H1 (cell line): ENCODE results near the gene C1QL2. TPM values are rescaled to one million over a fixed set of nuclear protein-coding genes. Genes with fewer than 3 reads are reported as not detected.

Source experiments
- CTCF ChIA-PET: fragments of 300-600 bp; sonication (Branson Sonifier 250); formaldehyde crosslinking; loops from one replicate; lab custom pipeline; 2021; ENCODE audit not compliant: partially characterized antibody; lab: Charles Lee
- POLR2A ChIA-PET: fragments of 300-600 bp; sonication (Branson Sonifier 250); formaldehyde crosslinking; loops from one replicate; lab custom pipeline; 2021; ENCODE audit warnings: inconsistent platforms; ENCODE audit not compliant: partially characterized antibody; lab: Charles Lee
- DNase-seq, 2 experiments: peaks; one replicate each; pipeline versions ENCODE4 v3.0.0 to v3.0.0-alpha.2; 2010 to 2022; ENCODE audit warnings: low spot score in 2 of 2, low read depth in 1 of 2, mixed read lengths in 1 of 2
- FAIRE-seq: peaks from 2 replicates; lab custom pipeline; 2011; peaks lifted over from hg19 to GRCh38; lab: Jason Lieb, UNC
- H2AFZ ChIP-seq: 2 replicates; pipeline ENCODE4 v1.8.1; 2012; ENCODE audit warnings: low read length, inconsistent platforms
- H2AK5ac ChIP-seq: 2 replicates; pipeline ENCODE4 v1.6.1; 2013; ENCODE audit warnings: low read depth, low read length
- H2BK120ac ChIP-seq: replicated peaks from 2 replicates; pipeline ENCODE3; 2013; ENCODE audit warnings: low read depth, low read length, inconsistent platforms
- H2BK12ac ChIP-seq: 2 replicates; pipeline ENCODE4 v1.6.1; 2013; ENCODE audit warnings: low read depth, low read length
- H2BK15ac ChIP-seq: 2 replicates; pipeline ENCODE4 v1.6.1; 2013; ENCODE audit warnings: low read length
- H2BK20ac ChIP-seq: 2 replicates; pipeline ENCODE4 v1.6.1; 2013; ENCODE audit warnings: low read length
- H2BK5ac ChIP-seq: 2 replicates; pipeline ENCODE4 v1.6.1; 2013; ENCODE audit warnings: low read depth, low read length
- H3K14ac ChIP-seq: 2 replicates; pipeline ENCODE4 v1.6.1; 2013; ENCODE audit warnings: inconsistent platforms; ENCODE audit not compliant: insufficient read length
- H3K18ac ChIP-seq: 2 replicates; pipeline ENCODE4 v1.6.1; 2013; ENCODE audit warnings: low read length; ENCODE audit errors: extremely low read depth
- H3K23ac ChIP-seq: 2 replicates; pipeline ENCODE4 v1.6.1; 2013; ENCODE audit warnings: inconsistent platforms; ENCODE audit not compliant: insufficient read length
- H3K23me2 ChIP-seq: 2 replicates; pipeline ENCODE4 v1.6.1; 2013; ENCODE audit warnings: low read depth, low read length
- H3K27ac ChIP-seq: 2 replicates; pipeline ENCODE4 v1.6.1; 2011; ENCODE audit warnings: low read depth, low read length, inconsistent platforms
- H3K27me3 ChIP-seq, 4 experiments: replicated peaks in 1 of 4; 1 replicate in 1 of 4; 2 replicates in 3 of 4; pipeline versions ENCODE4 v1.6.1 to v1.8.1; 2011 to 2013; ENCODE audit warnings: low read length in 3 of 4, mild to moderate bottlenecking in 3 of 4, inconsistent platforms in 2 of 4, mixed read lengths in 2 of 4, moderate library complexity in 1 of 4; ENCODE audit not compliant: control insufficient read depth in 3 of 4, insufficient read depth in 3 of 4; ENCODE audit errors: extremely low read depth in 1 of 4
- H3K36me3 ChIP-seq, 4 experiments: 2 replicates each; pipeline versions ENCODE4 v1.6.1 to v1.8.1; 2011 to 2013; ENCODE audit warnings: mild to moderate bottlenecking in 4 of 4, low read length in 3 of 4, moderate library complexity in 2 of 4, control low read depth in 1 of 4, inconsistent platforms in 1 of 4; ENCODE audit not compliant: insufficient read depth in 4 of 4, control insufficient read depth in 2 of 4
- H3K4ac ChIP-seq: replicated peaks from 2 replicates; pipeline ENCODE3; 2013; ENCODE audit warnings: low read length, low read depth, mixed read lengths, inconsistent platforms; ENCODE audit not compliant: insufficient read length
- H3K4me1 ChIP-seq, 4 experiments: replicated peaks in 1 of 4; 1 replicate in 1 of 4; 2 replicates in 3 of 4; pipeline versions ENCODE4 v1.6.1 to v1.8.1; 2011 to 2013; ENCODE audit warnings: low read length in 3 of 4, inconsistent platforms in 2 of 4, mixed read lengths in 1 of 4; ENCODE audit not compliant: insufficient read depth in 4 of 4, control insufficient read depth in 3 of 4
- H3K4me2 ChIP-seq, 2 experiments: 2 replicates each; pipeline versions ENCODE4 v1.6.1 to v1.8.1; 2011 to 2013; ENCODE audit warnings: low read depth in 2 of 2, low read length in 2 of 2, control low read depth in 1 of 2, inconsistent platforms in 1 of 2, mild to moderate bottlenecking in 1 of 2; ENCODE audit not compliant: insufficient read depth in 1 of 2
- H3K4me3 ChIP-seq, 4 experiments: fragments of 200-600, 300-600 bp in 1 of 4; sonication (generic), shearing (Covaris generic), sonication (Bioruptor Twin) in 1 of 4; 2 replicates each; pipeline versions ENCODE4 v1.5.1 to v1.8.1; 2011 to 2016; ENCODE audit warnings: low read length in 4 of 4, low read depth in 3 of 4, control low read depth in 2 of 4, inconsistent platforms in 2 of 4, mild to moderate bottlenecking in 2 of 4, mixed read lengths in 1 of 4, moderate library complexity in 1 of 4; ENCODE audit not compliant: insufficient read depth in 2 of 4; ENCODE audit errors: extremely low read depth in 1 of 4
- H3K56ac ChIP-seq: replicated peaks from 2 replicates; pipeline ENCODE3; 2013; ENCODE audit warnings: low read depth, mild to moderate bottlenecking, mixed read lengths, low read length, inconsistent platforms; ENCODE audit not compliant: insufficient read length
- H3K79me1 ChIP-seq: 2 replicates; pipeline ENCODE4 v1.6.1; 2013; ENCODE audit warnings: low read depth, low read length, control low read depth
- H3K79me2 ChIP-seq, 2 experiments: 2 replicates each; pipeline versions ENCODE4 v1.6.1 to v1.8.1; 2012 to 2013; ENCODE audit warnings: low read length in 2 of 2, mild to moderate bottlenecking in 2 of 2, inconsistent platforms in 1 of 2; ENCODE audit not compliant: insufficient read depth in 2 of 2, control insufficient read depth in 1 of 2
- H3K9ac ChIP-seq, 4 experiments: replicated peaks in 1 of 4; 1 replicate in 1 of 4; 2 replicates in 3 of 4; pipeline versions ENCODE4 v1.6.1 to v1.8.1; 2011 to 2013; ENCODE audit warnings: low read depth in 3 of 4, low read length in 3 of 4, control low read depth in 2 of 4, mild to moderate bottlenecking in 2 of 4, moderate library complexity in 2 of 4, inconsistent platforms in 1 of 4; ENCODE audit errors: extremely low read depth in 1 of 4
- H3K9me3 ChIP-seq, 2 experiments: 2 replicates each; pipeline versions ENCODE4 v1.6.1 to v1.8.1; 2012 to 2013; ENCODE audit warnings: mild to moderate bottlenecking in 2 of 2, moderate library complexity in 2 of 2, control low read depth in 1 of 2, inconsistent platforms in 1 of 2, low read depth in 1 of 2, low read length in 1 of 2, mixed read lengths in 1 of 2; ENCODE audit not compliant: insufficient read depth in 2 of 2
- H4K20me1 ChIP-seq, 2 experiments: replicated peaks in 1 of 2; 2 replicates each; pipeline versions ENCODE3 to v1.8.1; 2011 to 2013; ENCODE audit warnings: inconsistent platforms in 2 of 2, low read length in 2 of 2, mild to moderate bottlenecking in 1 of 2; ENCODE audit not compliant: insufficient read depth in 2 of 2, control insufficient read depth in 1 of 2
- H4K5ac ChIP-seq: 2 replicates; pipeline ENCODE4 v1.6.1; 2013; ENCODE audit warnings: low read length, low read depth, mixed read lengths, inconsistent platforms; ENCODE audit not compliant: insufficient read length
- H4K8ac ChIP-seq: 2 replicates; pipeline ENCODE4 v1.8.0; 2013; ENCODE audit warnings: mild to moderate bottlenecking, moderate library complexity, low read length, inconsistent platforms; ENCODE audit not compliant: insufficient read depth; ENCODE audit errors: extremely low read depth
- H4K91ac ChIP-seq: replicated peaks from 2 replicates; pipeline ENCODE3; 2013; ENCODE audit warnings: low read length, mixed read lengths, inconsistent platforms; ENCODE audit not compliant: insufficient read length
- BCL11A ChIP-seq, 2 experiments: IDR thresholded peaks; one replicate each; pipeline ENCODE4 v1.6.1; 2011; ENCODE audit warnings: low read depth in 2 of 2, low read length in 2 of 2, mild to moderate bottlenecking in 2 of 2
- KDM1A ChIP-seq: fragments of 200-600, 300-600 bp; sonication (generic); IDR thresholded peaks from 2 replicates; pipeline ENCODE4 v1.7.1; 2016; ENCODE audit warnings: mild to moderate bottlenecking, low read length, borderline replicate concordance
- KDM5A ChIP-seq: fragments of 200-600 bp; IDR thresholded peaks from 2 replicates; pipeline ENCODE4 v1.7.1; 2012; ENCODE audit warnings: mild to moderate bottlenecking, low read length, inconsistent platforms, mixed read lengths
- MAFK ChIP-seq: IDR thresholded peaks from 2 replicates; pipeline ENCODE4 v1.6.1; 2012; ENCODE audit warnings: low read depth, mild to moderate bottlenecking, improper control_type of control experiment, low read length
- NRF1 ChIP-seq: IDR thresholded peaks from 2 replicates; pipeline ENCODE4 v1.6.1; 2011; ENCODE audit warnings: mild to moderate bottlenecking, low read depth, low read length, improper control_type of control experiment
- POLR2A ChIP-seq, 2 experiments: IDR thresholded peaks; 1 replicate in 1 of 2; 2 replicates in 1 of 2; pipeline ENCODE4 v1.6.1; 2011; ENCODE audit warnings: low read depth in 2 of 2, low read length in 2 of 2, mild to moderate bottlenecking in 2 of 2; ENCODE audit errors: control extremely low read depth in 1 of 2
- WGBS, 2 experiments: shearing (Covaris generic) in 1 of 2; methylation state at CpG; one replicate each; pipeline versions ENCODE4 v1.1.6 to v1.1.7; 2013 to 2015; ENCODE audit warnings: low lambda C conversion rate in 2 of 2, mixed read lengths in 2 of 2, inconsistent platforms in 1 of 2, low coverage in 1 of 2, missing lambda C conversion rate in 1 of 2; ENCODE audit not compliant: insufficient replicate concordance in 2 of 2, insufficient coverage in 1 of 2, insufficient read length in 1 of 2; ENCODE audit errors: extremely low coverage in 1 of 2, missing lambda C conversion rate in 1 of 2; 5-methylcytosine and 5-hydroxymethylcytosine counted together
- polyA plus RNA-seq, 7 experiments: library from polyadenylated mRNA; depleted of rRNA in 3 of 7; stranded (reverse) in 5 of 7; unstranded in 2 of 7; fragments of >200 nt in 5 of 7; fragments of 200-250 nt in 2 of 7; gene quantifications; 1 replicate in 5 of 7; 2 replicates in 1 of 7; 4 replicates in 1 of 7; pipeline versions ENCODE4 v1.2.1 to v1.2.3, GENCODE V29; 2011 to 2013; ENCODE audit warnings: missing spikeins in 2 of 7, mixed read lengths in 2 of 7
- total RNA-seq: library from RNA; stranded (reverse); fragmentation: NEBNext Ultra II Directional; extraction: Animal tissue kit (Norgen Biotek cat#: 25700); gene quantifications from 2 replicates; pipeline ENCODE4 v1.2.1, GENCODE V29; 2021

C1QL2 gene
- total and polyA plus RNA-seq, 2 of the 8 experiments (the other 6 are each of a cell fraction or from before 2014, with no cell fraction given) = 0.80 to 0.88 TPM

GRCh38 chr2:119206201-119206600, 47.6 kb upstream of the C1QL2 start:
- no peak overlapping the region for H3K14ac ChIP-seq
- no peak overlapping the region for H3K9ac ChIP-seq
- H3K9me3 ChIP-seq = no peaks in the 10 kb centered on the region
- no peaks in the 10 kb centered on the region for H4K20me1 ChIP-seq
- no peak overlapping the region for H2BK15ac ChIP-seq
- H3K23me2 ChIP-seq = no peaks in the 10 kb centered on the region; the same call in 1 of the 2 replicates
- no peaks in the 10 kb centered on the region for H3K79me1 ChIP-seq
- H3K36me3 ChIP-seq = no peaks in the 10 kb centered on the region
- no peak for DNase-seq
- 93% methylated on average over 2 of the region's 2 CpGs; no CpG with 5 or more reads in 1 of the 2 experiments for WGBS, 2 experiments
- no peak overlapping the region for H4K8ac ChIP-seq
- H3K4me1 ChIP-seq = peaks cover 0 to 4% (median 0%) of the 10 kb centered on the region in 4 experiments; a peak in 2 of 7 replicates
- H3K79me2 ChIP-seq = no peaks in the 10 kb centered on the region
- H2BK12ac ChIP-seq = 0 out of 2 replicates have a peak overlapping the region, but pooled peaks have one; percentile 1
- no peak overlapping the region for H3K4me2 ChIP-seq
- H4K5ac ChIP-seq = no peak overlapping the region
- H2BK20ac ChIP-seq = no peak overlapping the region
- H4K91ac ChIP-seq = no peak overlapping the region
- POLR2A ChIA-PET = interaction anchor here (2.4 kb wide), 1 partner anchor 10 kb away, joined by 11 read pairs; no protein-coding TSS in a partner anchor
- H3K27me3 ChIP-seq = no peaks in the 10 kb centered on the region; a peak in 1 of 7 replicates
- CTCF ChIA-PET = interaction anchor here (0.7 to 1.8 kb wide), 4 partner anchors 10 to 58 kb away, joined by 3 to 6 read pairs (median 4); no protein-coding TSS in a partner anchor
- no peak for TF ChIP-seq MAFK
- TF ChIP-seq BCL11A (IDR thresholded peaks at IDR 0.05; ENCODE audit: low read depth in 2 of 2, low read length in 2 of 2) = no peak
- no peak for TF ChIP-seq NRF1
- no peak for TF ChIP-seq POLR2A (IDR thresholded peaks at IDR 0.05; ENCODE audit: control extremely low read depth in 1 of 2, low read depth in 2 of 2, low read length in 2 of 2)
- no peak for TF ChIP-seq KDM1A
- TF ChIP-seq KDM5A = no peak
- TF ChIP-seq, all 59 proteins: peak for 0
- no peak overlapping the region for H3K4me3 ChIP-seq
- H3K56ac ChIP-seq = no peak overlapping the region
- H3K23ac ChIP-seq = no peak overlapping the region
- no peak for FAIRE-seq
- H2AFZ ChIP-seq = peak overlapping the region; percentile 49; the same call in 1 of the 2 replicates
- peak overlapping the region; percentile 73 for H3K18ac ChIP-seq
- no peak overlapping the region for H2BK120ac ChIP-seq
- no peak overlapping the region for H2AK5ac ChIP-seq
- no peak overlapping the region for H3K4ac ChIP-seq
- H2BK5ac ChIP-seq = no peak overlapping the region
- no peak overlapping the region for H3K27ac ChIP-seq
